ENCODE measurements around the gene S100A5.
"Not testable (repeated sequence)": the region's sequence is repeated elsewhere in the genome, so short reads cannot be mapped to it uniquely, and the experiment has no call there.

The S100A5 gene

DNA sequence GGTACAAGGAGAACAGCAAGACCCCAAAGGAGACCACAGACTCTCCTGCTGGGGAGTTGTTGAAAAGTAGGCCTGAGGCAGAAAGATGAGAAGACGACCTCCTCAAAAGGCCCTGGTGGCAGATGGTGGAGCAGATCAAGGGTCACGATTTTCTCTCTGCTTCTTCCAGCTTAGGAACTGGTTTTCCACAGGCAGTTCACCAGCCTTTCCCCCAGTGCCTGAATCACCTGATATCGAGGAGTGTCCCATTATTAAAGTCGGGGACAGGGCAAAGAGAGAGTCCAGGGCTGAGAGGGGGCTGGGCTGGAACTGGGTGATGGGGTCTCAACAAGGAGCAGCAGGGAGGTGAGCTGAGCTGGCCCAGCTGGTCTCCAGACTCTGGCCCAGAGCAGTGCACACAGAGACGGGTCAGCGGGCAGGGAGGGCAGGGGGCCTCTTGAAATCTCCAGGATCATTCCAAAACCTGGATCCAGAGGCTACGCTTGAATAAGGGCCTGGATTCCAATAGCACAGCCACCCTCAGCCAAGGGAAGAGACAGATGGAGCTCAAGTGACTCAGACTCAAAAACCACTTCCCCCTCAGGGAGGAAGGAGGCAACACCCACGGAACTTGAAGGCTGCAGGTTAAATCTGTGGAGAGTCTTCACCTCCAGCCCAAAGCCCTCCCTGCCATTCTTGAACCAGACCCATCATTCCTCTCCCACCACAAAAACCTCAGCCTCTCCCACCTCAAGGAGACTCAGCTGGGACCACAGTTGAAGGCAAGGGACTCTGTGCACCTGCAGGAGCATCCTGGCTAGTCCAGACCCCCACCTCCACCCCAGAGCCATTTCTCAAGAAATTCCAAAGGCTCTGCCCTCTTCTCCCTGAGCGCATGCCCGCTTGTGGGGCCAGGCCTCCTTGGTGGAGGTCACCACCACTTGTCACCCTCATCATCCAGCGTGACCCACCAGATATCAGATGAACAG is at the start of gene S100A5:
Gene S100A5, minus strand, starts transcription at position 541 of the 968 bp plus-strand sequence. CDS start 743 bp downstream, outside the sequence.
- FAIRE-seq: no peak

DNA sequence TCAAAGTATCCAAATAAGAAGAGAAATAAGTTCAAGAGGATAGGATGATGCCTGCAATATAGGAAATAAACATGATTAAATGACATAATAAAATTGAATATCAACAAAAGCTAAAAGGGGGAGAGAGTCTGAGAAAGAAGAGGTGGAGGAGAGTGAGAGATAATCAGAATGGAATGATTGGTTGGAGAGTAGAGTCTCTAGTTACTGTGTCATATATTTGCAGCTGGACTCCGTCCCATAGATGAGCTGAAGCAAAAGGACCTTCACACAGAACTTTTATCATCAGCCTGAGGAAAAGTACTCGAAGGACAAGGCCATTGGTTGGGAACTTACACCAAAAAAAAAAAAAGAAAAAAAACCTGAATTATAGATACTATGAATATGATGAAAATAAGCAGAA is 47.7 kb upstream of the S100A5 start:
- peak; percentile 82 for FAIRE-seq

- not testable (repeated sequence) for FAIRE-seq
These were observed 47.3 kb upstream of the S100A5 start for GRCh38 chr1:153588033-153588432.

DNA sequence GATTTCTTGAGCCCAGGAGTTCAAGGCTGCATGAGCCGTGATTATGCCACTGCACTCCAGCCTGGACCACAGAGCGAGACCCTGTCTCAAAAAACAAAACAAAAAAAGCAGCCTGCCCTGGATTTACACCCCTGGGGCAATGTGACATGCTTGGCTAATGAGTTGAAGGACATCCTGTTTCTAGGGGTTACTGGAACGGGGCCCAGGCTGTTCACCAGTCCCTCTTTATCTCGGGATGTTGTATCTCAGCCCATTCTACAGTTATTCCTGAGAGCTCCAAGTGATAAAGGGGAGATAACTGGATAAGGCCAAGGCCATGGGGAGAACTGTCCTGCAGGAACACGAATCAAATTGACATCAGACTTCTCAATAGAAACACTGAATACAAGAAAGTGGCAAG is 46.6 kb upstream of the S100A5 start:
- FAIRE-seq: no peak

GRCh38 chr1:153586347-153586746 is 45.6 kb upstream of the S100A5 start:
- no peak for FAIRE-seq

DNA sequence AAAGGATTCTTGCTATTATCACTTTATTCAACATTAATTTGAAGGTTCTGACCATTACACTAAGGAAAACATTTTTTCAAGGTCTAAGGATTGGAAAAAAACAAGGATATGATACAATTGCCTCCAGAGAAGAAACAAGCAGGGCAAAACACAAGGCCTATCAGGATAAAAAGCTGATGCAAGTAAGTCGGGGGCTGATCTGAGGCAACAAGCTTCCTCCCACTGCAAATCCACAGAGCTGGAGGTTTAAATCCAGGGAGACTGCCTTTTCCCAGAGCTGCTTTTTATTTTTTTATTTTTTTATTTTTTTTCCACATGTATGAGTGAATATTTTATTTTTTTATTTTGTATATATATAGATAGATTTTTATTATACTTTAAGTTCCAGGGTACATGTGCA is 44.3 kb upstream of the S100A5 start:
- no peak for FAIRE-seq

- no peak for FAIRE-seq
These were observed 43.2 kb upstream of the S100A5 start for GRCh38 chr1:153583976-153584375.

GRCh38 chr1:153583514-153583913 is 42.8 kb upstream of the S100A5 start:
- not testable (repeated sequence) for FAIRE-seq

DNA sequence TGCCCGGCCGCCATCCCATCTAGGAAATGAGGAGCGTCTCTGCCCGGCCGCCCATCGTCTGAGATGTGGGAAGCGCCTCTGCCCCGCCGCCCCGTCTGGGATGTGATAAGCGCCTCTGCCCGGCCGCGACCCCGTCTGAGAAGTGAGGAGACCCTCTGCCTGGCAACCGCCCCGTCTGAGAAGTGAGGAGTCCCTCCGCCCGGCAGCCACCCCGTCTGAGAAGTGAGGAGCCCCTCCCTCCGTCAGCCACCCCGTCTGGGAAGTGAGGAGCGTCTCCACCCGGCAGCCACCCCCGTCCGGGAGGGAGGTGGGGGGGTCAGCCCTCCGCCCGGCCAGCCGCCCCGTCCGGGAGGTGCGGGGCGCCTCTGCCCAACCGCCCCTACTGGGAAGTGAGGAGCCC is 42.1 kb upstream of the S100A5 start:
- FAIRE-seq: not testable (repeated sequence)

- no peak for FAIRE-seq
These were observed 38.2 kb upstream of the S100A5 start for GRCh38 chr1:153578936-153579335.

DNA sequence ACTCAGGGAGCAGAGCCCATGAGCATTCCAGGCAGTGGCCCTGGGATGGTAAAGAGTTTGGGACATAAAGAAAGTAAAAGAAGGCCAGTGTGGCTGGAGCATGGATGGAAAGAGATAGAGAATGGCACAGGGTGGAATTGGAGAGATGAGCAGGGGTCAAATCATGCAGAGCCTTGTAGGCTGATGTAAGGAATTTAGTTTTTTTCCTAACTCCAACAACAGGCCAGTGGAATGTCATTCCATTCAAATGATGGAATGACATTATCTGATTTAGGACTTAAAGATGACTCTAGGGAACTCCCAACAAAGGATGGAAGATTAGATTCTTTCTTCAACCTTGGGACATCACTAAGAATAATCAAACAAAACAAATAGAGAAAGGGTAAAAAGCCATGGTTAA is 37.8 kb upstream of the S100A5 start:
- no peak for FAIRE-seq

GRCh38 chr1:153577624-153578051 is 36.9 kb upstream of the S100A5 start:
- FAIRE-seq: no peak

DNA sequence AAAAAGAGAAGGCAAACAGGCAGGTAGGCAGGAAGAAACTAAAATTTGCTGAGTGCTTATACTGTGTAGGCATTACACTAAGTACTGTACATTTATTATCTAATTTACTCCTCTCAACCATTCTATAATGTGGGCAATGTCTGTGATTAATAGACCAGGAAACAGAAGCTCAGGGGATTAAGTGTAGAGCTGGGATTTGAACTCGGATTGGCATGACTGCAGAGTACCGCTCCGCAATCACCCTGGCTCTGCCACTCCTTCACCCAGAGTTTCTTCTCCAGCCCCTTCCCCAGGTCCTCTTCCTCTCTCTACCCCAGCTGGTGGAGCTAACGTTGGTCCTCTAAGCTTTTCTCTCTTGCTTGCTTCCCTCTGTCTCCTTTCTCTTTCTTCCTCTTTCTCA is 36.4 kb upstream of the S100A5 start:
- FAIRE-seq: no peak

DNA sequence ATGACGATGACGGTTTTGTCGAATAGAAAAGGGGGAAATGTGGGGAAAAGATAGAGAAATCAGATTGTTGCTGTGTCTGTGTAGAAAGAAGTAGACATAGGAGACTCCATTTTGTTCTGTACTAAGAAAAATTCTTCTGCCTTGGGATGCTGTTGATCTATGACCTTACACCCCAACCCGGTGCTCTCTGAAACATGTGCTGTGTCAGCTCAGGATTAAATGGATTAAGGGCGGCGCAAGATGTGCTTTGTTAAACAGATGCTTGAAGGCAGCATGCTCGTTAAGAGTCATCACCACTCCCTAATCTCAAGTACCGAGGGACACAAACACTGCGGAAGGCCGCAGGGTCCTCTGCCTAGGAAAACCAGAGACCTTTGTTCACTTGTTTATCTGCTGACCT is 34.8 kb upstream of the S100A5 start:
- not testable (repeated sequence) for FAIRE-seq

DNA sequence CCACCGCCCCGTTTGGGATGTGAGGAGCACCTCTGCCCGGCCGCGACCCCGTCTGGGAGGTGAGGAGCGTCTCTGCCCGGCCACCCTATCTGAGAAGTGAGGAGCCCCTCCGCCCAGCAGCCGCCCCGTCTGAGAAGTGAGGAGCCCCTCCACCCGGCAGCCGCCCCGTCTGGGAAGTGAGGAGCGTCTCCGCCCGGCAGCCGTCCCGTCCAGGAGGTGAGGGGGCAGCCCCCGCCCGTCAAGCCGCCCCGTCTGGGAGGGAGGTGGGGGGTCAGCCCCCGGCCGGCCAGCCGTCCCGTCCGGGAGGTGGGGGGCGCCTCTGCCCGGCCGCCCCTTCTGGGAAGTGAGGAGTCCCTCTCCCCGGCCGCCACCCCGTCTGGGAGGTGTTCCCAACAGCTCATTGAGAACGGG is 34.4 kb upstream of the S100A5 start:
- FAIRE-seq: not testable (repeated sequence)

- no peak for FAIRE-seq
These were observed 32.6 kb upstream of the S100A5 start for GRCh38 chr1:153573351-153573750.

GRCh38 chr1:153572569-153573015 is 31.9 kb upstream of the S100A5 start:
- no peak for FAIRE-seq

DNA sequence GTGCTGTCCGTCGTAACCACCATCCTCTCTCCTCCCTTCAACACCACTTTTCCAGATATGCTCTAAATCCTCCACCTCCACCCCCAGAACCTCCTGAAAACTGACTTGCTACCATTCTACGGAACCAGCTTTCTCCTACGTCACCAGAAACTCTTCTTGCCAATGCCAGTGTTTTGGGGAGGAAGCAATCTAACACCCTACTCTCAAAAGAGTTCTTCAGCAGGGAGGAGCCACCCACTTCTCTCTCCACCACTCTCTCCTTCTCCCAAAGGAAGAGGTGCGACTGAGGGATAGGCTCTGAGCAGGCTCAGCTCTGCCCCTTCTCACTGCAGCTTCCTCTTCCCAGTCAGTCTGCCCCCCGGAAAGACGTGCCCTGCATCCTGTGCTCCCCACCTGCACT is 31.0 kb upstream of the S100A5 start:
- FAIRE-seq: no peak

DNA sequence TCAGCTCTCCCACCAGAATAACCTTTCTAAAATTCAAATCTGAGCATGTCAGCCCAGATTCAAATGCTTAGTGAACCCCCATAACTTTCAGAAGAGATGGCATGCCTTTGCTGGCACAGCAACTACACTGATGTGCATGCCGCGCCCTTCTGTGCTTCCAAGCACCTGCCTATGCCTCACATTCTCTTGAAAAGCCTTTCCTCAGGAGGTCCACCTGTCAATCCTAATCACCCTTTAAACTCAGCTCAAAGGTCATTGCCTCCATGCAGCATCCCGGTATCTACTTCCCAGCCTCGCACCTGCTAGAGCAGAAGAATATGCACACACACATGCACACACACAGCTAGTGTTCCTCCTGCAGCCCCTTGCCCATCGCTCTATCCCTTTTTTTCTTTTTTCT is 30.1 kb upstream of the S100A5 start:
- FAIRE-seq: no peak

DNA sequence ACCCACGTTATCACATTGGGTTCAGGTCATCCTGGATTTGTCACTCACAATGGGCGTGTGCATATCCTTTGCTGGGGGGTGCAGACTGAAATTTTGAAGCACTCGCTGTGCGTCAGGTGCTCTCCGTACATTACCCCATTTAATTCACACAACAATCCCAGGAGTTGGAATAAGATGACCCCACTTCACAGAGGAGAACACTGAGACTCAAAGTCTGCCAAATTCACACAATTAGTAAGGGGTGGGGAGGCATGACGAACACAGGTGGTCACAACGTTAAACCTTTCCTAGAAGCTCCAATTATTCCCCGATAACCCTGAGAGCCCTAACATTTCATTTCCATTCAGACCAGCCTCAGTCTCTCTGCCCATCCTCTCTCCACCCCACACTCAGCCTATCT is 28.7 kb upstream of the S100A5 start:
- no peak for FAIRE-seq

DNA sequence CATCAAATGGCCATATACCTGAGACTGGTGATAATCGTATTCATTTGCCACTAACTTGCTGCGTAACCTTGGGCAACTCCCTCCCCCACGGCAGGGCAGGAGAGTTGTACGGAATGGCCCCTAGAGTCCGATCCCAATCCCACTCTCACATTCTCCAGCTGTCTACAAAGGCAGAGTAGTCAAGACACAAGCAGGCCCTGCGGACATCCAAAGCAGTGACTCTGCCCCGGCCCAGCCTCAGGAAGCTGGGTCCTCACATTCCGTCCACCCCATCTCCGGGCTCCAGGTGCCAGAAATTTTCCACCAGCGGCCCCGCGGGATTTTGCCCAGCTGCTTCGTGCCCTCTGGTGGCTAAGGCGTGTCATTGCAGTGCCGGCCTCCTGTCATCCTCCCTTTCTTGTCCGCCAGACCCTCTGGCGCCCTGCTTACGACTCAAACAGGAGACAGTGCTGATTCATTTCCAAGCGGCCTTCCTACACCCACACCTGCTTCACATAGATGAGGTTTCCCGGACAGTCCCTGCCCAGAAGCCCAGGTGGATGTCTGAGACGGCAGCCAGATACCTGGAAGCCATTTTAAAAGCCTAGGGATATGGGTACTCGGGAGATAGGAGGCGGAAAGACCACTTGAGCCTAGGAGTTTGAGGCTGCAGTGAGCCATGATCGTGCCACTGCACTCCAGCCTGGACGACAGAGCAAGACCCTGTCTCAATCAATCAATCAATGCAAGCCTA is 27.8 kb upstream of the S100A5 start:
- no peak for FAIRE-seq

DNA sequence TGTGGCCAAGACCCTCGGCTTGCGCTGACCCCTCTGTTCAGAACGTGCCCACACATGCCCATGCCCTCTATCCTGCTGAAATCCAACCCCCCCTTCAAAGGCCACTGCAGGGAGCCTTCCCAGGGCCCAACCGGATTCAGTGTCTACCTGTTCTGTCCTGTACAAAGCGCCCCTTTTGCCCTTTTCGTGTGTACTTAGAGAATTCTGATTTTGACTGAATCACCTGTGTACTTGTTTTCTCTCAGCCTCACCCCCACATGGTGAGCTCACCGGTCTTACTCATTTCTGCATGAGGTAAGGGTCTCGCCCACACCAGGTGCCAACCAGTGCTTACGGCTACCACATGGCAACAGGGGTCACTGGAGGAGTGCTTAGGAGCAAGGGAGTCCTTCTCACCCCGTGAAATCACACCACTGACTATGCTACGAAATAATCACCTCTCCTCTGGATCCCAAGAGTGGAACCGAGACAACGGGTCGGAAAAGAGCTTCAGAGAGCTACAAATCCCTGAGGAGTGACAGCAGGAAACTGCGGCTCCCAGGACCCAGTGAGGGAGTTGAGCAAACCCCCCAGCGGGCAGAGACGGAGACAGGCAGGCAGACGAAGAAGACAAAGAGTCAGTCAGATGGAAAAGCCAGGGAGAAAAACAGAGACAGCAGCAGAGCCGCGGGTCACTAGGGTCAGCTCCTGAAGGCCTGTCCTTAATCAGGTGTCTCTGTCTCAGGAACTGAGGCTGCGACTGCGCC is 27.1 kb upstream of the S100A5 start:
- FAIRE-seq: no peak
